Measurements from ENCODE around the gene SOX10.

GRCh38 chr22:37967637-37968451 is 16.5 kb downstream of the SOX10 start:
- TF ChIP-seq CTCF (IDR thresholded peaks at IDR 0.05 in 4 of 5, conservative IDR thresholded peaks at IDR 0.05 in 1 of 5) (no peak), POLR2A (IDR thresholded peaks at IDR 0.05) (no peak)
